A172 (cell line): Measurements from ENCODE around the gene GPNMB. TPM values are rescaled to one million over a fixed set of nuclear protein-coding genes. Genes with fewer than 3 reads are reported as not detected.
"Not testable (repeated sequence)": the region's sequence is repeated elsewhere in the genome, so short reads cannot be mapped to it uniquely, and the experiment has no call there.

Source experiments
- DNase-seq: peaks from one replicate; pipeline ENCODE4 v3.0.0-alpha.2; 2015; ENCODE audit warnings: low spot score
- total RNA-seq: library from RNA; depleted of rRNA; stranded (reverse); fragments of >200 nt; shearing (Covaris generic); gene quantifications from 2 replicates; pipeline ENCODE4 v1.2.3, GENCODE V29; 2014; rRNA removed

GPNMB gene
- total RNA-seq, 1 experiment from 2014 or later, result 333 TPM

DNA sequence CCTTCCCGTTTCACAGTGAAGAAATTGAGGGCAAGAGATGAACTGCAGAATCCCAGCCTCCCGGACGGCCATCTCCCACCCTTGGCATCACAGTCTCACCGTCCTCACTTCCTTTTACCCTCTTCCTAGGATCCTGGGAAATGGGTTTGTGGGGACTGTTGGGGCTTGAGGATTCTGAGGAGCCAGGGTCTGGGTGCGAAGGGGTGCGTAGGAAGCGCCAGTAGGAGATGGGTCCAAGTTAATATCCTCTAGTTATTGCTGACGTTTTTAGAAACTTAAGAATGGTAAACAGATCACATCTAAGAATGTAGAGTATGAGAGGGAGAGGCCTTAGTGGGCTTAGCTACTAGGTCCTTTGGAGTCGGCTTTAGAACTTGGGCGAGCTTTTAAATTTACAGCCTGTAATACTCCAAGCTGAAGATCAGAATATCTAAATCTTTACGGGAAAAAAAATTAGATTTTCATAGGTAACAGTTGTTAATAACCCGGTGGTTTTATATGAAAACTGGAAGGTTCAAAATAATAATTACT is 53.3 kb downstream of the GPNMB start:
- no peak for DNase-seq

DNA sequence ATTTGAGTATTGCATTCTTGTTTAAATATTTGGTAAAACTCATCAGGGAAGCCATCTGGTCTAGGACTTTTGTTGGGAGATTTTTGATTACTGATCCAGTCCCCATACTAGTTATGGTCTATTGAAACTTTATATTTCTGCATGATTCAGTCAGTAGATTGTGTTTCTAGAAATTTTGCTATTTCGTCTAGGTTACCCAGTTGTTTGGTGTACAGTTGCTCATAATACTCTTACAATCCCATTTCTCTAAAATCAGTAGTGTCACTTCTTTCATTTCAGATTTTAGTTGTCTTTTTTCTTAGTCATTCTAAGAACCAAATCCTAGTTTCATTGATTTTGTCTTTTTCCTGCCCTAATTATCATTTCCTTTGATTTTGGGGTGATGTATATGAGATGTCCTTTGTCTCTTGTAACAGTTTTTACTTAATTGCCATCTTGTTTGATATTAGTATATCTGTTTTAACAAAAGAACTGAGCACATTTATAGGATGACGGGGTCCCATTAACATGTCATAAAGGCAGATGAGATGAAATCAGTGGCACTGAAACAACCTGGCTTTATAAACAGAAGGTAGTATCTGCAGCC is 60.5 kb downstream of the GPNMB start:
- no peak for DNase-seq

DNA sequence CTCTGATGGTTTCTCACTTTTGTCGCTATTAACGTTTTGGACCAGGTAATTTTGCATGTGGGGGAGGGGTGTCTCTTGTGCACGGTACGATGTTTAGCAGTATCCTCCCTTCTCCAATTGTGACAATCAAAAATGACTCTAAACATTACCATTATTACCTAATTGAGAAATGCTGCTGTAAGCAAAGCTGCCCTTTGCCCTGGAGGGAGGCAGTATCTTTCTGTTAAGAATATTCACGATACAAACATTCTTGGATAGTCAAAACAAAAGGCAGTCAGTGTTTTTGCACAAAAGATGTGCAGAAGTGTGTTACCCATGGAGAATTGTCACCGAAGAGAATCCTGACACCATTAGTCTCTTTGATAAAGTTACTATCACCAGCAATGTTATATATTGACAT is 62.2 kb downstream of the GPNMB start:
- DNase-seq, result no peak

DNA sequence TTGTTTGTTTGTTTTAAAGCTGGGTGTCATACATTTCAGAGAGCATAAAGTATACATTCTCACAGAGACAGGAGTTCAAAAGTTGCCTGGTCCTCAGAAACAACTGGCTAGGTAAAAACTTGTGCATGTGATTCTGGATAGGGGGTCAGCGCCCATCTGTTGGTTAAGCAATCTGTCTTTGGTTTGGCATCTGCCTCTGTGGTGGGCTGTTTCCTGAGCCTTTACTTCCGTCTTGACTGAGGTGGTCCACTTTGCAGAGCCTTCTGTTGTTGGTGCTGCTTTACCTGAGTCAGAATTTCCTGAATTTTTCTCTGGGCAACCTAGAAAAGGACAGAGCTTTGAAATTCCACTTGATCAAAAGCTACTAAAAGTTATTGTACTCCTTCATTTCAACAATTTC is 65.6 kb downstream of the GPNMB start:
- not testable (repeated sequence) for DNase-seq

DNA sequence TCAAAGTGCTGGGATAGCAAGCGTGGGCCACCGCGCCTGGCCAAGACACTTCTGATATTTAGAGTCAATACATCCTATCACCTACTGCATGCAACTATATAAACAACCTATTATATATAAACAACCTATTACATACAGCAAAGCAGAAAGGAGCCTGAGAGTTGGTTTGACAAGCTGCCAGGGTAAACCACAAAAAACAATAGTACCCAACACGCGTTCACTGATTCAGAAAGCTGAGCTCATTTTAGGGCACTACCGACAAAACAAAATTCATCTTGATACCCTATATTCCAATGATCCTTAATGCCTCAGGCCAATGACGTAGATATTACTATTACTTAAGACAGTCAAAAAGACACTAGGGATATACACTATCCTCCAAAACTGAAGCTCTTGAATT is 68.8 kb downstream of the GPNMB start:
- peak; percentile 37 for DNase-seq

Other genes with a start within 250 kb of the GPNMB start
- 70.2 and 75.6 TPM in 2 replicates for gene HYCC1, start 232.6 kb upstream of the GPNMB start, total RNA-seq
- 89.8 and 93.0 TPM in 2 replicates for gene KLHL7, start 141.0 kb upstream of the GPNMB start, total RNA-seq
- gene NUP42, start 64.7 kb upstream of the GPNMB start, total RNA-seq, result 67.8 and 70.4 TPM in 2 replicates
- 123 and 135 TPM in 2 replicates for gene MALSU1, start 52.6 kb downstream of the GPNMB start, total RNA-seq
- 64.3 and 74.1 TPM in 2 replicates for gene IGF2BP3, start 223.7 kb downstream of the GPNMB start, total RNA-seq